ENCODE results near the gene NES.

DNA sequence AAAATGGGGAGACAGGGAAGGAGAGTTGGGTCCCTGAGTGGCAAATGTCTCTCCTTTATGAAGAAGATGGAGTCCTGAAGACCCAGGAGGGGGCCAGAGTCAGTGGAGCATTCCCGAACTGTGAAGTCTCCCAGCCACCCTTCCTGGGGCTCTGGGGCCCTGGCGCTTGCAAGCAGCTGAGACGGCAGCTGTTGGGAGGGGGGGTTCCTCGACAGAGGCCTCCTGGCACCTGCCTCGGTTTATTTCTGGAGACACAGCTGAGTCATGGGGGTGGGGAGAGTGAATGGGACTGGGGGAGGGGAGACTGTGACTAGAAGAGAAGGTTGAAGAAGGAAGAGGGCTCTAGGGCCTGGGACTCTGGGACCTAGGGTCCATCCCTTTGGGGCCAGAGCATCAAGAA is 14.0 kb downstream of the NES start:
- TF ChIP-seq POLR2AphosphoS5 (IDR thresholded peaks at IDR 0.05) (no peak), EP300 (IDR thresholded peaks at IDR 0.05) (no peak), CTCF (IDR thresholded peaks at IDR 0.05) (no peak)
